ENCODE data around the gene RECK. TPM values are rescaled to one million over a fixed set of nuclear protein-coding genes. Genes with fewer than 3 reads are reported as not detected.
"Not testable (repeated sequence)": the region's sequence is repeated elsewhere in the genome, so short reads cannot be mapped to it uniquely, and the experiment has no call there.

RECK gene
- total and polyA plus RNA-seq, 8 donors: 18.5 to 23.7 (median 22.6) TPM

- H3K4me3 ChIP-seq: no peak overlapping the region
- ATAC-seq (no peak), DNase-seq (no peak)
- no peaks in the 10 kb centered on the region for H3K36me3 ChIP-seq
- H3K27ac ChIP-seq: no peak overlapping the region
- no peaks in the 10 kb centered on the region for H3K4me1 ChIP-seq
- intact Hi-C loops (cut with DNase I): no loop called here
- H3K9me3 ChIP-seq: no peaks in the 10 kb centered on the region
- H3K27me3 ChIP-seq: no peaks in the 10 kb centered on the region
- no peak for TF ChIP-seq CTCF (IDR thresholded peaks at IDR 0.05)
Observed at GRCh38 chr9:36078051-36078450, 41.3 kb downstream of the RECK start.

DNA sequence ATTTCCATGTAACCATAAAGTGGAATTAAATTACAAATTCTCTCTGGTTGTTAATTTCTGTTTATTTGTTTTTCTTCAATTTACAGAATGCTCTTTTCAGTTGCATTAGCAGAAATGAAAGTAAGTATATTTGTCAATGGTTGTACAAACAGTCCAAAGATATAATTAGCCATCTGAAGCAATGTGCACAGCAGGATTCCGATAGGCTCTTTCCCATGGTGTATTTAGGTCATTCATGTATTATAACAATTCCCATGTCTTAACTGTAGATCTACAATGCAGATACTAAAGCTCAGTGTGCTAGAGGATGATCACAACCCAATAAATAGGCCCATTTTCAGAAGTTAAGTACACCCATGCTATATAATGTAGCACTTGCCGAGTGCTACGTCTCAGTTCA is 43.8 kb downstream of the RECK start:
- H3K36me3 ChIP-seq: no peaks in the 10 kb centered on the region
- H3K27me3 ChIP-seq: no peaks in the 10 kb centered on the region
- H3K4me3 ChIP-seq: no peak overlapping the region
- H3K9me3 ChIP-seq: no peaks in the 10 kb centered on the region
- no peaks in the 10 kb centered on the region for H3K4me1 ChIP-seq
- DNase-seq: no peak
- ATAC-seq: no peak
- TF ChIP-seq CTCF (IDR thresholded peaks at IDR 0.05): no peak
- no peak overlapping the region for H3K27ac ChIP-seq
- intact Hi-C loops (cut with DNase I): no loop called here

DNA sequence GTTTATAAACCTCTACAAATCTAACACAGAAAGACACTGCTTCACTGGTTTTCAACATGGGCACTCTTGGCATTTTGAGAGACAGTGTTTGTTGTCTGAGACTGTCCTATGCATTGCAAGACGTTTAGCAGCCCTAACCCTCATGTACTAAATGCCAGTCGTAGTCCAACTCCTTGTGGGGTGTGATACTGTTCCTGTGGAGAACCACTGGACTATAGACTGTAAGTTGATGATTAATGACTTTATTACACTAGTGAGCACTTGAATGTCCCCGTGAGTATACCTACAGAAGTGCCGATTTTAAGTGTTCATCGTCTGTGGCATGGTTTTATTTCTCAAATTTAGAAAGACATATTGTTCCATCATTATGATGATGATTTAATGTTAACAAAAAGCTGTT is 46.2 kb downstream of the RECK start:
- DNase-seq (no peak), ATAC-seq (no peak)
- no peak for TF ChIP-seq CTCF (IDR thresholded peaks at IDR 0.05)
- Histone ChIP-seq H3K36me3 (no peaks in the 10 kb centered on the region), H3K9me3 (no peaks in the 10 kb centered on the region), H3K27me3 (no peaks in the 10 kb centered on the region), H3K4me1 (no peaks in the 10 kb centered on the region), H3K4me3 (no peak overlapping the region), H3K27ac (no peak overlapping the region)
- intact Hi-C loops (cut with DNase I): no loop called here

DNA sequence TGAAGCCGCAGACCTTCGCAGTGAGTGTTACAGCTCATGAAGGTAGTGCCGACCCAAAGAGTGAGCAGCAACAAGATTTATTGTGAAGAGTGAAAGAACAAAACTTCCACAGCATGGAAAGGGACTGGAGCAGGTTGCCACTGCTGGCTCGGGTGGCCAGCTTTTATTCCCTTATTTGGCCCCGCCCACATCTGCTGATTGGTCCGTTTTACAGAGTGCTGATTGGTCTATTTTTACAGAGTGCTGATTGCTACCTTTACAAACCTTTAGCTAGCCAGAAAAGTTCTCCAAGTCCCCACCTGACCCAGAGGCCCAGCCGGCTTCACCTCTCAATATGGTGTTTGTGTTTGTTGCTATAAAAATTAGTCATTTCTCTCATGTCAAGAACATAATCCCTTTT is 49.7 kb downstream of the RECK start:
- ATAC-seq: no peak
- Histone ChIP-seq H3K27ac (no peak overlapping the region), H3K27me3 (no peaks in the 10 kb centered on the region), H3K4me3 (no peak overlapping the region), H3K36me3 (no peaks in the 10 kb centered on the region), H3K4me1 (peaks cover 0 to under 1% of the 10 kb centered on the region in 2 donors), H3K9me3 (no peaks in the 10 kb centered on the region)
- intact Hi-C loops (cut with DNase I): no loop called here
- DNase-seq: no peak
- no peak for TF ChIP-seq CTCF (IDR thresholded peaks at IDR 0.05)

- ATAC-seq; H3K4me3 ChIP-seq; H3K27me3 ChIP-seq; H3K36me3 ChIP-seq; H3K4me1 ChIP-seq; DNase-seq; intact Hi-C loops (cut with DNase I); H3K27ac ChIP-seq; H3K9me3 ChIP-seq: not testable (repeated sequence)
Observed at GRCh38 chr9:36087054-36087453, 50.3 kb downstream of the RECK start.

DNA sequence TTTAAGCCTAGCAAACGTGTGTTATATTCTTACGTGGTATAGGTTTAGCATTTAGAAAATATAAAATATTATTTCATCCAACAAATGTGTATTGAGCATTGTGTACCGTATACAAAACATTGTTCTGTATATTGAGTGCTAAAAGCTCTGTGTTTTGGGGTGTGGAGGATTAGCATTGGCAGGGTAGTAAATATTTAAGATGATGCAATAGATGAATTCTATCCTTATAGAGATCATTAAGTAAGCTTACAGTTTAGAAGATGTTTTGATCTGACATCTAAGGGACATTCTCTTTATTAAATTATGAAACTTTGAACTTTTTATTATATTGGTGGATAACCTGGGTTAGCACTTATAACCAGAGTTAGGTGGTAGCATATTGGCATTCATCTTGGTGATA is 51.3 kb downstream of the RECK start:
- H3K4me1 ChIP-seq: peaks cover 4 to 6% of the 10 kb centered on the region in 2 donors
- no peaks in the 10 kb centered on the region for H3K27me3 ChIP-seq
- no peak overlapping the region for H3K27ac ChIP-seq
- H3K9me3 ChIP-seq: no peaks in the 10 kb centered on the region
- ATAC-seq: no peak
- H3K36me3 ChIP-seq: no peaks in the 10 kb centered on the region
- intact Hi-C loops (cut with DNase I): no loop called here
- H3K4me3 ChIP-seq: no peak overlapping the region
- no peak for DNase-seq
- TF ChIP-seq CTCF (IDR thresholded peaks at IDR 0.05): no peak

Measured in left lung (tissue), 10 donors.